Articular chondrocyte of knee joint (primary cell): ENCODE data around the gene RNF11. TPM values are rescaled to one million over a fixed set of nuclear protein-coding genes. Genes with fewer than 3 reads are reported as not detected.

Experiments
- total RNA-seq: library from RNA; depleted of rRNA; stranded (reverse); fragments of >200 nt; gene quantifications from 2 replicates; pipeline ENCODE4 v1.2.3, GENCODE V29; 2012

The RNF11 gene, protein sequence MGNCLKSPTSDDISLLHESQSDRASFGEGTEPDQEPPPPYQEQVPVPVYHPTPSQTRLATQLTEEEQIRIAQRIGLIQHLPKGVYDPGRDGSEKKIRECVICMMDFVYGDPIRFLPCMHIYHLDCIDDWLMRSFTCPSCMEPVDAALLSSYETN
- 146 and 211 TPM in 2 replicates for total RNA-seq

GRCh38 chr1:51235673-51236530, at the start of gene RNF11:
RNF11 (plus strand) TSS chr1:51236273; CDS start chr1:51236757, 484 bp downstream.

Other genes with a start within 250 kb of the RNF11 start
- gene C1orf185, start 134.0 kb upstream of the RNF11 start, total RNA-seq, result 0.32 TPM in 1 of 2 replicates, not detected in the other
- 0.32 and 1.0 TPM in 2 replicates for gene TTC39A, start 94.3 kb downstream of the RNF11 start, total RNA-seq